Activated T-cell treated with anti-CD3 and anti-CD28 coated beads, Interleukin-2, amount 50 U/mL, for 24 hours (primary cell): ENCODE data around the gene CKS2.
A peak's percentile ranks its signal among the peaks of the same experiment; 100 is the strongest.
"Not testable (repeated sequence)": the region's sequence is repeated elsewhere in the genome, so short reads cannot be mapped to it uniquely, and the experiment has no call there.

Source experiments
- DNase-seq: peaks from one replicate; pipeline ENCODE4 v3.0.0-alpha.2; 2020
- H3K27ac Mint-ChIP-seq: 2 replicates; pipeline ENCODE4 v1.8.0; 2020; ENCODE audit warnings: mild to moderate bottlenecking, mixed read lengths
- H3K27me3 Mint-ChIP-seq: 2 replicates; pipeline ENCODE4 v1.8.0; 2020; ENCODE audit warnings: mixed read lengths
- H3K36me3 Mint-ChIP-seq: 2 replicates; pipeline ENCODE4 v1.8.0; 2020; ENCODE audit warnings: low read depth, mixed read lengths
- H3K4me1 Mint-ChIP-seq: 2 replicates; pipeline ENCODE4 v1.8.0; 2020; ENCODE audit warnings: low read depth, mixed read lengths
- H3K4me3 Mint-ChIP-seq: 2 replicates; pipeline ENCODE4 v1.8.0; 2020; ENCODE audit warnings: mild to moderate bottlenecking, moderate library complexity, mixed read lengths
- H3K9me3 Mint-ChIP-seq: 2 replicates; pipeline ENCODE4 v1.8.0; 2020; ENCODE audit warnings: mixed read lengths

The CKS2 gene

DNA sequence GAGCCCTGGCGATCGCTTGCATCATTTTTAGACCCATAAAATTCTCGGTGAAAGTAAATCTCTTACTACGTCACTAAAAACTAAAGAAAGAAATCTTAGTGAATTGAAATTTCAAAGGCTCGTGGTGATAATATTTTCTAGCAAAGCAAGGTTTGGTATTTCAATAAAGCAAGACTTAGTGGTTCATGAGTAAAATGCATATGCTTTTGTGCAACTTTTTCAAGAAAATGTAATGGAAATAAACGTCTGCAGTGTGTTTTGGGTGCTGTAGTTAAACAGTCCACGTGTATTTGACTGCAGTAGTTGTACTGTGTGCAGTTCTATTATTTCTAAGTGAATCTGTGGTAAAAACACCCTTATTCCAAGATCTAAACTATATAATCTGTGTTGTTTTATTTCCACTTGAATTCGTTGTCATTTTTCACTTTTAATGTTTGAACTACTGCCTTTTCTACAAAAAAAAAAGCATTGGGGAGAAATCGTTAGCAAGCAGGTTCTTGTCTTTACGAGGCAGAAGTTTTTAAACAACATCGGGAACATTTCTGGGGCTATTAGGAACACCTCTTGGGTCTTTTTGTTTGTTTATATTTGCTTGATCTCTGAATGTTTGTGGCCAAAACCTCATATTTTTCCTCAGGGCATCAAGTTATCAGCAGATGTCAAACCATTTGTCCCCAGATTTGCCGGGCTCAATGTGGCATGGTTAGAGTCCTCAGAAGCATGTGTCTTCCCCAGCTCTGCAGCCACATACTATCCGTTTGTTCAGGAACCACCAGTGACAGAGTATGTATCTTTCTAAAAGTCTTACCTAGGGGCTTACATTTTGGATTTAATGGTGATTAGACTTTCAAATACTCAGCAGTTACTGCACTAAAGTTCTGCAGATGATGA, 8.3 kb downstream of the CKS2 start:
- no peaks in the 10 kb centered on the region for H3K27me3 Mint-ChIP-seq
- no peak for DNase-seq

DNA sequence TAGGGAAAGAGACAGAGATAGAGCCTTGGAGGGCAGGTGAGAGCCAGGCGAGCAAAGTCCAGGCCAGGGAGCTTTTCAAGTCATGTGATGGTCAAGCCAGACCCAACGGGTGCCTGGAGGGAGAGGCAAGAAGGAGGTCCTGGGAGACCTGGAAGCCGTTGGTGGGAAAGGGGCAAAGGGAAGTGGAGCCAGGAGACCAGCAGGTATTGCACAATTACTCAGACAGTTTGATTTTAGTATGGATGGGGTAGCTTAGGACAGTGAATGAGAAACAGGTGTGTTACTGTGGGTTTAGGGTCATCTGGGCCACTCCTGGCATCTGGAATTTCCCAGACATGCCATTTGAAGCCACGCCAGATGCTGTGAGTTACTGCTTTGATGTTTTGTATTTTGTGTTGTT, 12.4 kb downstream of the CKS2 start:
- Mint-ChIP-seq H3K9me3 (no peaks in the 10 kb centered on the region), H3K27me3 (no peaks in the 10 kb centered on the region), H3K4me3 (no peak overlapping the region), H3K27ac (peak overlapping the region; percentile 45), H3K36me3 (peaks cover 95% of the 10 kb centered on the region), H3K4me1 (peaks cover 66% of the 10 kb centered on the region)
- no peak for DNase-seq

More for the DNA sequence above, 8.3 kb downstream of the CKS2 start:
- H3K9me3 Mint-ChIP-seq, result no peaks in the 10 kb centered on the region
- H3K36me3 Mint-ChIP-seq, result peaks cover 95% of the 10 kb centered on the region
- peaks cover 86% of the 10 kb centered on the region for H3K4me1 Mint-ChIP-seq
- H3K4me3 Mint-ChIP-seq, result peak overlapping the region; percentile 87
- H3K27ac Mint-ChIP-seq, result peak overlapping the region; percentile 99

DNA sequence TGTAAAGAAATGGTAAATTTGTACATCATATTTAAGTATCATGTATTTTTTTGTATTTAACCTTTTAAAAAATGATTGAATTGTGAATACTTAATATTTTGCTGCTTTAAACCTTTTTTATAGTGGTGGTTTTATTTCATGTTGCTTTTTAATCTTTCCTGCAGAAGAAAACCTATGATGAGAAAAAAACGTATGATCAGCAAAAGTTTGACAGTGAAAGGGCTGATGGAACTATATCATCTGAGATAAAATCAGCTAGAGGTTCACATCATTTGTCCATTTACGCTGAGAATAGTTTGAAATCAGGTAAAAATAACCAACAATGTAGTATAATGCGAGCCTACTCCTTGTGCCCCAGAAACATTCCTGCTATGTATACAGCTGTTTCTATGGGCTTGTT, 14.7 kb downstream of the CKS2 start:
- H3K36me3 Mint-ChIP-seq, result peaks cover 98% of the 10 kb centered on the region
- H3K4me3 Mint-ChIP-seq, result no peak overlapping the region
- no peaks in the 10 kb centered on the region for H3K9me3 Mint-ChIP-seq
- H3K27me3 Mint-ChIP-seq, result no peaks in the 10 kb centered on the region
- H3K4me1 Mint-ChIP-seq, result peaks cover 51% of the 10 kb centered on the region
- no peak for DNase-seq
- H3K27ac Mint-ChIP-seq, result peak overlapping the region; percentile 44

DNA sequence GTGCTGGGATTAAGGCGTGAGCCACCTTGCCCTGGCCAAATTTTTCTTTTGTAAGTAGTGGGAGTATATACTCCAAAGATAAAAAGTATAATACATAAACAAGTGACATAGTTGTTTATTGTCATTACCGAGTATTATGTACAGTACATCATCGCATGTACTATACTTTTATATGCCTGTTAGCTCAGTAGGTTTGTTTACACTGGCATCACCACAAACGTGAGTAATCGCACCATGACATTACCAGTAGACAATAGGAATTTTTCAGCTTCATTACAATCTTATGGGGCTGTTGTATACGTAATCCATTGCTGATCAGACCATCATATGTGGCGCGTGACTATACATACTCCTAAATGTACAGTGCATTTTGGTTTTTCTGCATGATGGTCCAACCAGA, 17.1 kb downstream of the CKS2 start:
- Mint-ChIP-seq H3K4me1 (peaks cover 34% of the 10 kb centered on the region), H3K27ac (no peak overlapping the region), H3K27me3 (no peaks in the 10 kb centered on the region), H3K9me3 (no peaks in the 10 kb centered on the region), H3K36me3 (peaks cover 96% of the 10 kb centered on the region), H3K4me3 (no peak overlapping the region)
- no peak for DNase-seq

DNA sequence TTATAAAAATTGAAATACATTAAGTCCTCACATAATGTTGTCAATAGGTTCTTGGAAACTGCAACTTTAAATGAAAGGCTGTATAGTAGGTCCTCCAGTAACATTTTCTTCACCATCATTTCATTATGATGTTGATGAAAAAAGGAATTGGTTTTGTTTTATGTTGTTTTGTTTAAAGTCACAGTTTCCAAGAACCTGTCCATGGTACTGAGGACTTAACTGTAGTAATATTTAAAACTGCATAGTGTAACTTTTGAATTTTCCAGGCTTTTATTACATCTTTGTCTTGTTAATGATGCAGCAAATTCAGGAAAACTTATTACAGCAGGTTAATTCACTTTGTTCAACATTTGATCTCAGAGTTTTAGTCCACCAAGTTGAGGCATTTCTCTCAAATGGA, 18.9 kb downstream of the CKS2 start:
- H3K27me3 Mint-ChIP-seq, result no peaks in the 10 kb centered on the region
- peaks cover 97% of the 10 kb centered on the region for H3K36me3 Mint-ChIP-seq
- H3K27ac Mint-ChIP-seq, result no peak overlapping the region
- no peak for DNase-seq
- no peak overlapping the region for H3K4me3 Mint-ChIP-seq
- peaks cover 24% of the 10 kb centered on the region for H3K4me1 Mint-ChIP-seq
- no peaks in the 10 kb centered on the region for H3K9me3 Mint-ChIP-seq

DNA sequence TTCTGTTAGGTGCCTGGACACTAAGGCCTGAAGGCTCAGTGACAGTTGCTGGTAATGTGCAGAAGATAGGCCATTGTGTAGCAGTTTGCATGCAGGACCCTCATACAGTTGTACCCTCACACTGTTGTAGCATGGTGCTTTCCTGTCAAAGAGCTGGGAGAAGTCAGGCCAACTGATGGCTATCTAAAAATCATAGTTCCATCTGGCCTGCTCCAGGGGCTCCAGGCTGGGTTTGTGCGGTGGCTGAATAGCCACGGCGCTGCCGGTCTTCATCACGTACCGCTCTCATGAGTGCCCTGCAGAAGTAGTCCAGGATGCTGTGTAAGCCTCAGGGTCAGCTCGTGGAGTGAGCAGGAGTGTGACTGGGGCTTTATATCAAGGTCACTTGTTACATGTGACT, 19.5 kb downstream of the CKS2 start:
- no peak overlapping the region for H3K4me3 Mint-ChIP-seq
- H3K27me3 Mint-ChIP-seq, result no peaks in the 10 kb centered on the region
- no peak overlapping the region for H3K27ac Mint-ChIP-seq
- peaks cover 19% of the 10 kb centered on the region for H3K4me1 Mint-ChIP-seq
- H3K9me3 Mint-ChIP-seq, result no peaks in the 10 kb centered on the region
- peaks cover 97% of the 10 kb centered on the region for H3K36me3 Mint-ChIP-seq
- DNase-seq, result no peak

DNA sequence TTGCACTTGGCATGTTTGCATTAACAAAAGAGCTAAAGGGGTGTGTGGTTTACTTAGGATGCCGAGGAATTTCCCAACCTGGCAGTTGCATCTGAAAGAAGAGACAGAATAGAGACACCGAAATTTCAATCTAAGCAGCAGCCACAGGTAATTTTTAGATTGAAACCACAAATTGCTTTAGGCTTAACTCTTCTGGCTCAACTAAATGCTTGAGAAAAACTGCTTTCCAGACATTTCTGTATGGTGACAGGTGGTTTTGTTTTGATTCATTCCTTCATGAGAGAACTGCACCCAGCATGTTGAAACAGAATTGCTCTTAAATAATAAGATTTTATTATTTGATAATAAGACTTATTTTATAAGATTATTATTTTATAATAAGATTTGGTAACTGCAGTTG, 28.8 kb downstream of the CKS2 start:
- Mint-ChIP-seq H3K4me3 (no peak overlapping the region), H3K36me3 (peaks cover 99% of the 10 kb centered on the region), H3K4me1 (peaks cover 67% of the 10 kb centered on the region), H3K27ac (peak overlapping the region; percentile 88), H3K9me3 (peaks cover 2% of the 10 kb centered on the region), H3K27me3 (no peaks in the 10 kb centered on the region)
- DNase-seq, result no peak

DNA sequence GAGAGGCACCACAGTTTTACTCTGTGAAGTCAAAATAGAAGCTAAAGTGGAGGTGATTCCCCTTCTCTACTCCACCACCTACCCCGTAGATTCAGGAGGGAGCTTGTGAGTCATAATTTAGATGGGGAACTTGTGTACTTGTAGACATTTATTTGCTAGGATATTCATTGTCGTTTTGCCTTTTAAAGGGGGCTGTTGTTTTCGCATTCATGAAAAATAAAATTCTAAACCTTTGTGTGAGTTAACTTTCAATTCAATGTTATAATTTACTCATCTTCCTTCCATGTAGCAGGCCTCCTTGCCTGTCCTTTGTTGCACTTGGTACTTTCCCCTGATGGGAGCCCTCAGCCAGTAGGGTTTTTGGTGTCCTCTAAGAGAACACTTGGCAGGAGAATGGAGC, 29.3 kb downstream of the CKS2 start:
- Mint-ChIP-seq H3K4me3 (no peak overlapping the region), H3K9me3 (peaks cover 2% of the 10 kb centered on the region), H3K4me1 (peaks cover 72% of the 10 kb centered on the region), H3K27ac (peak overlapping the region; percentile 75), H3K27me3 (no peaks in the 10 kb centered on the region), H3K36me3 (peaks cover 99% of the 10 kb centered on the region)
- no peak for DNase-seq

DNA sequence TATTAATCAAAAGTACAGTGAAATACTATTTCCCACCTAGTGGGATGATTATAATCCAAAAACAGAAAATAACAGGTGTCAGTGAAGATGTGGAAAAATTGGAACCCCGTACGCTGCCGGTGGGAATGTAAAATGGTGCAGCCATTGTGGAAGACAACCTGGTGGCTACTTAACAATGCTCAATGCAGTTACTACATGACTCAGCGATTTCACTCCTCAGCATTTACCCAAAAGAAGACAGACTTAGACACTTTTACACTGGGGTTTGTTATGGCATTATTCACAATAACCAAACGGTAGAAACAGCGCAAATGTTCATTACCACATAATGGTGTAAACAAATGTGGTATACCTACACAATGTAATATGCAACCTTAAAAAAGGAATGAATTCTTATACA, 31.2 kb downstream of the CKS2 start:
- Mint-ChIP-seq H3K9me3 (peaks cover 2% of the 10 kb centered on the region), H3K27ac (peak overlapping the region; percentile 56), H3K4me3 (no peak overlapping the region)

DNA sequence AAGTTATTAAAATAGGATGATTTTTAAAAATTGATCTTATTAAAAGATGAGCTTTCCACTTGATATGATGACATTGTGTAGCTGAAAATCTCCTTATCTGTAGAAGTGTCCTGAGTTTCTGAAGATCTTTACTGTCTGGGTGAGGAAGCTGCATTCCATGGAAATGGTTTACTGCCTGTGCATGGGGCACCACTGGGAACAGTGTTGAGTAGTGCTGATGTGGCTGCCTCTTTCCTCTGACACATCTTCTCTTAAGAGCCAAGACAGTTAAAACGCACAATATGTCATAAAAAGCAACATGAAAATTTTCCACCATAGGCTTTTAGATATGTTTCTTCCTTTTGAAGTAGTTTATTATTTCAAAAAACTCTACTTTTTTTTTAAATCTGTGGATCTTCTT, 32.0 kb downstream of the CKS2 start:
- Mint-ChIP-seq H3K36me3 (peaks cover 99% of the 10 kb centered on the region), H3K9me3 (peaks cover 2% of the 10 kb centered on the region), H3K4me1 (peaks cover 72% of the 10 kb centered on the region), H3K4me3 (no peak overlapping the region), H3K27me3 (no peaks in the 10 kb centered on the region), H3K27ac (peak overlapping the region; percentile 74)
- DNase-seq, result no peak

More for the DNA sequence above, 31.2 kb downstream of the CKS2 start:
- H3K36me3 Mint-ChIP-seq, result peaks cover 99% of the 10 kb centered on the region
- peaks cover 79% of the 10 kb centered on the region for H3K4me1 Mint-ChIP-seq
- H3K27me3 Mint-ChIP-seq, result no peaks in the 10 kb centered on the region
- no peak for DNase-seq

DNA sequence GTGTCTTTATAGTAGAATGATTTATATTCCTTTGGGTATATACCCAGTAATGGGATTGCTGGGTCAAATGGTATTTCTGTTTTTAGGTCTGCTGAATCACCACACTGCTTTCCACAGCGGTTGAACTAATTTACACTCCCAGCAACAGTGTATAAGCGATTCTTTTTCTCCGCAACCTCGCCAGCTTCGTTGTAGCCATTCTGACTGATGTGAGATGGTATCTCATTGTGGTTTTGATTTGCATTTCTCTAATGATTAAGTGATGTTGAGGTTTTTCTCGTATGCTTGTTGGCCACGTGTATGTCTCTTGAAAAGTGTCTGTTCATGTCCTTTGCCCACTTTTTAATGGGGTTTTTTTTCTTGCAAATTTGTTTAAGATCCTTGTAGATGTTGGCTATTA, 32.8 kb downstream of the CKS2 start:
- not testable (repeated sequence) for H3K9me3 Mint-ChIP-seq
- H3K27ac Mint-ChIP-seq, result peak overlapping the region; percentile 75
- H3K4me1 Mint-ChIP-seq, result peaks cover 63% of the 10 kb centered on the region

DNA sequence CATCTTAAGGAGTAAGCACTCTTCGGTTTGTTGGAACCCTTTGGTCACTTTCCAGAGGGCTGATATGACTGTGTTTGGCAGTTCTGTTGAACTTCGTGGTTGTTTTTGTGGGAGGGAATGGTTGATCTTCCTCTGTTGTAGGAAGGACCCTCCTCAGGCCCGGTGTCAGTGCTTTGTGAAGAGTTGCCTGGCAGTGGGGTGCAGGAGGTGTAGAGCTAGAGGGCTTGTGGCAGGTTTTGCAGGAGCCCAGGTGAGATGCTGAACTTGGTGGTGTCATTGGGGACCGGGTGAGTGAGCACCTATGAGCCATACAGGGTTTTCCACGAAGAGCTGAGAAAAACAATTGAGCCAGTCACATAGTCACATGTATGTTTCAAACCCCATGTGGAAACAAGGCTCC, 34.5 kb downstream of the CKS2 start:
- H3K9me3 Mint-ChIP-seq, result peaks cover 2% of the 10 kb centered on the region
- H3K4me1 Mint-ChIP-seq, result peaks cover 49% of the 10 kb centered on the region
- H3K27me3 Mint-ChIP-seq, result no peaks in the 10 kb centered on the region
- DNase-seq, result no peak
- no peak overlapping the region for H3K4me3 Mint-ChIP-seq
- H3K27ac Mint-ChIP-seq, result peak overlapping the region; percentile 83
- peaks cover 100% of the 10 kb centered on the region for H3K36me3 Mint-ChIP-seq

More for the DNA sequence above, 32.8 kb downstream of the CKS2 start:
- H3K4me3 Mint-ChIP-seq, DNase-seq, H3K27me3 Mint-ChIP-seq: not testable (repeated sequence)
- H3K36me3 Mint-ChIP-seq, result peaks cover 99% of the 10 kb centered on the region

DNA sequence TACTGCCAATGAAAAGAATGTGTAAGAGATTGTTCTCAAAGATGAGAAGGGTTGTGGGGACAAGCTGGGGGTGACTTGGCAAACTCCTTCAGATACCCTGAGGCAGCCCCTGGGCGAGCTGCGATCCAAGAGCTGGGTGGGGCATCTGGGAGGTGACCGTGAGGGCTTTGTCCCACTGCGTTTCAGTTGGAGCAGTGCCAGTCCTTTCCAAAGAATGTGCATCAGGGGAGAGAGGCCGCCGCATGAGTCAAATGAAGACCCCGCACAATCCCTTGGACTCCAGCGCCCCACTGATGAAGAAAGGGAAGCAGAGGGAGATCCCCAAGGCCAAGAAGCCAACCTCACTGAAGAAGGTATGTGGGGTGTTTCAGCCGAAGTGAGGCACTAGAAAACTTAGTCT, 35.7 kb downstream of the CKS2 start:
- Mint-ChIP-seq H3K9me3 (peaks cover 2% of the 10 kb centered on the region), H3K36me3 (peaks cover 100% of the 10 kb centered on the region), H3K27me3 (no peaks in the 10 kb centered on the region), H3K27ac (no peak overlapping the region), H3K4me1 (peaks cover 51% of the 10 kb centered on the region), H3K4me3 (no peak overlapping the region)
- no peak for DNase-seq

DNA sequence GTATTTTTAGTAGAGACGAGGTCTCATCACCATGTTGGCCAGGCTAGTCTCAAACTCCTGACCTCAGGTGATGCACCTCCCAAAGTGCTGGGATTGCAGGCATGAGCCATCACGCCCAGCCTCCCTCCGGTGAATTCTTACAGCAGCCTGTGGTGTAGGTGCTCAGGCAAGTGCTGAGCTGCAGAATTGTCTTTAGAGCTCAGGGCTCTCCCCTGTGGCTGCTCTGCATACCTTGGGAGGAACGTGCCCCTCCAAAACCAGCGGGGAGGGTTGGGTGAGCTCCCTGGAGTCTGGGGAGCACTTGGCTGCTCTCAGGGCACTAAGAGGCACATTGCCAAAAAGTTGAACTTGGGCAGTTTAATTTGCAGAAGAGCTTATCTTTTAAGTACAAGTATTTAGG, 36.7 kb downstream of the CKS2 start:
- DNase-seq, result no peak
- Mint-ChIP-seq H3K27me3 (no peaks in the 10 kb centered on the region), H3K36me3 (peaks cover 100% of the 10 kb centered on the region), H3K4me3 (no peak overlapping the region), H3K4me1 (peaks cover 51% of the 10 kb centered on the region), H3K9me3 (peaks cover 2% of the 10 kb centered on the region), H3K27ac (no peak overlapping the region)

DNA sequence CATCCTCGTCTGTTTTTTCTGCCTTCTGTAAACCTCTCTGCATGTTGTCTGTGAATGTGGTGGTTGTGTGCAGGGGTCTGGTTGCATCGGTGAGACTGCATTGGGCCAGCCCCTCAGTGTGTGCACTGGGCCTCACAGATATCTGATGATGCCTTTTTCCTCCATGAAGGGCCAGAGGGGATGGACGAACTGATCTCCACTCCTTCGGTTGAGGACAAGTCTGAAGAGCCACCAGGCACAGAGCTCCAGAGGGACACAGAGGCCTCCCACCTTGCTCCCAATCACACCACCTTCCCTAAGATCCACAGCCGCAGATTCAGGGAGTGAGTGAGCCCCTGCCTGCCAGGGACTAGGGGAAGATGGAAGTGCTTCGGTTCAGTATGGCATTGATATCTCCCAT, 38.6 kb downstream of the CKS2 start:
- peaks cover 100% of the 10 kb centered on the region for H3K36me3 Mint-ChIP-seq
- no peak overlapping the region for H3K4me3 Mint-ChIP-seq
- H3K27me3 Mint-ChIP-seq, result no peaks in the 10 kb centered on the region
- no peaks in the 10 kb centered on the region for H3K9me3 Mint-ChIP-seq
- H3K27ac Mint-ChIP-seq, result peak overlapping the region; percentile 84
- peaks cover 42% of the 10 kb centered on the region for H3K4me1 Mint-ChIP-seq
- no peak for DNase-seq
